Heart right ventricle (tissue), 16 donors: ENCODE measurements around the gene MAP2K5. TPM values are rescaled to one million over a fixed set of nuclear protein-coding genes. Genes with fewer than 3 reads are reported as not detected.

Source experiments
- ATAC-seq, 8 donors: fragments of 200-7000 bp; cut with Tn5 transposase; one replicate each; pipeline ENCODE4 v1.9.1; 2020; ENCODE audit warnings: mild to moderate bottlenecking in 8 of 8, moderate library complexity in 8 of 8, moderate number of reproducible peaks in 1 of 8
- DNase-seq, 2 donors: peaks; one replicate each; pipeline ENCODE4 v3.0.0-alpha.2; 2020
- H3K27ac ChIP-seq, 10 donors: fragments of 200-600 bp; sonication (generic) in 2 of 10; one replicate each; pipeline versions ENCODE4 v1.5.0 to v1.8.0; 2020 to 2022; ENCODE audit warnings: mild to moderate bottlenecking in 3 of 10
- H3K27me3 ChIP-seq, 7 donors: fragments of 200-600 bp; one replicate each; pipeline ENCODE4 v1.8.0; 2021 to 2022; ENCODE audit warnings: mild to moderate bottlenecking in 2 of 7
- H3K36me3 ChIP-seq, 9 donors: fragments of 200-600 bp; sonication (generic) in 1 of 9; one replicate each; pipeline versions ENCODE4 v1.5.0 to v1.8.0; 2020 to 2022; ENCODE audit warnings: mild to moderate bottlenecking in 2 of 9
- H3K4me1 ChIP-seq, 9 donors: fragments of 200-600 bp; sonication (generic) in 1 of 9; one replicate each; pipeline versions ENCODE4 v1.5.0 to v1.8.0; 2020 to 2022; ENCODE audit warnings: mild to moderate bottlenecking in 4 of 9
- H3K4me3 ChIP-seq, 10 donors: fragments of 200-600 bp; sonication (generic) in 2 of 10; one replicate each; pipeline versions ENCODE4 v1.5.0 to v1.8.0; 2020 to 2022; ENCODE audit warnings: mild to moderate bottlenecking in 7 of 10, moderate library complexity in 2 of 10
- H3K9me3 ChIP-seq, 11 donors: fragments of 200-600 bp in 10 of 11; sonication (generic) in 2 of 11; one replicate each; pipeline versions ENCODE4 v1.5.0 to v1.8.0; 2013 to 2022; ENCODE audit warnings: mild to moderate bottlenecking in 2 of 11, control low read depth in 1 of 11, moderate library complexity in 1 of 11
- CTCF ChIP-seq, 9 donors: fragments of 200-600 bp; sonication (generic) in 2 of 9; IDR thresholded peaks; one replicate each; pipeline versions ENCODE4 v1.5.0 to v1.8.0; 2021 to 2022; ENCODE audit warnings: antibody characterized with exemption in 9 of 9, mild to moderate bottlenecking in 5 of 9, moderate library complexity in 1 of 9
- WGBS, 2 donors: extraction: QIAGEN DNeasy Blood & Tissue Kit; methylation state at CpG; one replicate each; pipeline ENCODE4 v1.1.7; 2013; ENCODE audit warnings: inconsistent platforms in 1 of 2; 5-methylcytosine and 5-hydroxymethylcytosine counted together
- intact Hi-C, 10 donors: fragments of 100-400 bp; cut with DNase I; formaldehyde crosslinking; loops; one replicate each; pipeline versions ENCODE4 v1.11.1 to v1.14.2; 2022
- polyA plus RNA-seq, 2 donors: library from polyadenylated mRNA; stranded (reverse); fragments of 200-250 nt; gene quantifications; one replicate each; pipeline ENCODE4 v1.2.3, GENCODE V29; 2013
- total RNA-seq, 10 donors: library from RNA; stranded (reverse); fragmentation: NEBNext Ultra II Directional in 3 of 10; extraction: Animal tissue kit (Norgen Biotek cat#: 25700) in 3 of 10; gene quantifications; one replicate each; pipeline versions ENCODE4 v1.2.1 to v1.2.4, GENCODE V29; 2021 to 2023
- donor health status: Arrhythmogenic right ventricular cardiomyopathy.
- donor health status: ischemic (EF 13 %, LVEDD 7.1; RV severe dilation, severe dysfunction).
- donor health status: healthy with polysubstance abuse.
- donor health status: DM: no; HTN: yes; CAD: no.
- donor health status: DM: no; HTN: no; CAD: no.
- donor health status: ischemic (EF 25% LVEDD 6.9; RV normal size, moderate dysfunction).
- donor health status: ischemic (EF 25% LVEDD 5.7; RV mildly dilated, moderate dysfunction).
- donor health status: healthy.
- donor health status: DM: yes; HTN: yes; CAD: no.
- donor health status: Ischemic cardiomyopathy.
- donor health status: ischemic (EF 35%, LVEDD 5.7; RV mildly dilated, moderate dysfunction).
- donor health status: nonischemic (EF 11% LVEDD 7.7; RV severe dilation, severe dysfunction).
- donor health status: DM: yes; HTN: yes; CAD: no.
- donor health status: PGD.
- donor health status: ischemic (EF 29% LVEDD 5.4; RV normal size, mild dysfunction).
- donor health status: nonischemic (EF 23%, LVEDD 6.1; RV moderate dilation, normal function).

The MAP2K5 gene
- total and polyA plus RNA-seq, 12 donors: 7.7 to 34.3 (median 21.0) TPM

DNA sequence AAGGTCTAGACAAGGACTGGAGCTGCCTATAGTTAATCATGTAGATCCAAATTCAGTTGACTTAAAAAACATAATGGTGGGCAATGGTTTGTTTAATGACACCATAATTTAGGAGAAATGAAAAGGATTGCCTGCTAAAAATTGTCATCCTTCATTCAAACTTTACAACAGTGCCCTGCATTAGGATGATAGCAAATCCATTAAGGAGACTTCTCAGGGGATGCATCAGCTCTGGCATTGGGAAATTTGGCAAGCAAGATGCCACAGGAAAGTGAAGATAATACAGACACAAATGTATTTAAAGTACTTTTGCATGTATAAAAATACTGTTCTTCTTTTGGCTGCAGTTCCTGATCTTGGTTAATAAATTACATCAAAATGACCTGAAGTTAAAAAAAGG lies 189.7 kb downstream of the MAP2K5 start:
- ATAC-seq: no peak
- intact Hi-C loops: no loop called here
- H3K27me3 ChIP-seq: no peaks in the 10 kb centered on the region
- H3K9me3 ChIP-seq: no peaks in the 10 kb centered on the region
- no peaks in the 10 kb centered on the region for H3K36me3 ChIP-seq
- no peak overlapping the region for H3K27ac ChIP-seq
- peaks cover 0 to 10% (median 0%) of the 10 kb centered on the region in 9 donors for H3K4me1 ChIP-seq
- H3K4me3 ChIP-seq: no peak overlapping the region
- no peak for TF ChIP-seq CTCF (IDR thresholded peaks at IDR 0.05)
- no peak for DNase-seq

- no peaks in the 10 kb centered on the region for H3K27me3 ChIP-seq
- H3K9me3 ChIP-seq: no peaks in the 10 kb centered on the region
- H3K4me3 ChIP-seq: no peak overlapping the region
- intact Hi-C loops: no loop called here
- TF ChIP-seq CTCF (IDR thresholded peaks at IDR 0.05): no peak
- DNase-seq (no peak), ATAC-seq (no peak)
- H3K4me1 ChIP-seq: peaks cover 0 to 10% (median 0%) of the 10 kb centered on the region in 9 donors
- H3K27ac ChIP-seq: no peak overlapping the region
- no peaks in the 10 kb centered on the region for H3K36me3 ChIP-seq
- WGBS, 2 donors: 93 to 94% methylated on average over 14 of the region's 14 CpGs
These were observed 190.3 kb downstream of the MAP2K5 start for GRCh38 chr15:67732671-67733374.

GRCh38 chr15:67735896-67736295 lies 193.4 kb downstream of the MAP2K5 start:
- Histone ChIP-seq H3K4me3 (no peak overlapping the region), H3K27ac (no peak overlapping the region), H3K36me3 (no peaks in the 10 kb centered on the region), H3K27me3 (no peaks in the 10 kb centered on the region), H3K4me1 (peaks cover 0 to 10% (median 0%) of the 10 kb centered on the region in 9 donors), H3K9me3 (no peaks in the 10 kb centered on the region)
- WGBS, 2 donors: 18 to 36% methylated on average over 2 of the region's 2 CpGs
- DNase-seq: no peak
- intact Hi-C loops: no loop called here
- ATAC-seq: no peak
- no peak for TF ChIP-seq CTCF (IDR thresholded peaks at IDR 0.05)

DNA sequence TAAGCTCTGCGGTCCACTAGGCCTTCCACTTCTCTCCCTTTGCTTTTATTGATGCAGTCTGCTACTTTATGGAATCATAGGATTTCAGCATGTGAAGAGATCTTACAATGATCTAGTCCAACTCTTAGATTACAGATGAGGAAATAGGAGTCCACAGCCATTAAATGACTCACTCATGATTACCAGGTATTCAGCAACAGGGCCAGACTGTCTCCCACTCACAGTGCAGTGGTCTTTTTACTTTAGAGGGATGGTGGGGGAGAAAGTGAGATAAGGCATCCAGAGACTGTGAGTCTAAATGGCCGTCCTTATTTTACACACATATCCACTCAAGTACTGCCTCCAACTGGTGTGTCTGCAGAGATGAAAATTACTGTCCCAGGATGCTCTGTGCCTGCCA lies 194.3 kb downstream of the MAP2K5 start:
- intact Hi-C loops: no loop called here
- Histone ChIP-seq H3K36me3 (peaks cover 0 to 3% (median 0%) of the 10 kb centered on the region in 9 donors), H3K27me3 (no peaks in the 10 kb centered on the region), H3K4me1 (peaks cover 0 to 10% (median 0%) of the 10 kb centered on the region in 9 donors), H3K4me3 (no peak overlapping the region), H3K27ac (no peak overlapping the region), H3K9me3 (no peaks in the 10 kb centered on the region)
- DNase-seq (no peak), ATAC-seq (no peak)
- no peak for TF ChIP-seq CTCF (IDR thresholded peaks at IDR 0.05)
- 81 to 86% methylated on average over 2 of the region's 2 CpGs for WGBS, 2 donors
